ENCODE results near the gene UMAD1. TPM values are rescaled to one million over a fixed set of nuclear protein-coding genes. Genes with fewer than 3 reads are reported as not detected.

The UMAD1 gene
- total RNA-seq, 1 donor from 2014 or later, result 18.0 TPM

DNA sequence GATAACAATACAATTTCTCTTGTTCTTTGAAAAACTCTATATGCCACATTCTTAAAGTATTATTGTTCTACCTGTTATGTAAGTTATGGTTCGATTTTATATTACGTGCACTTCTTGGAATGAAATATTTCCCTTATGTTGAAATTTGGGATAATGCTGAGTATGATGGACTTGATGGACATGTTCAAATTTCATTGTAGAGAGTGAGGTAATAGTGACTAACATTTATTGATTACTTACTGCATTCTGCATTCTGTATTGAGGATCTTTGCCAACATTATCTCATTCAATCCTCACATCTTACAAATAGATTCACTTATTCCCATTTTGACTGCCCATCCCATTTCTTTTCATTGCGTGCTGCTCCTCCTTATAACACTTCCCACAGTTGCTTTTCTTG lies 208.3 kb downstream of the UMAD1 start:
- Histone ChIP-seq H3K4me1 (no peaks in the 10 kb centered on the region), H3K9me3 (no peaks in the 10 kb centered on the region), H3K27me3 (no peaks in the 10 kb centered on the region), H3K4me3 (no peak overlapping the region), H3K36me3 (no peaks in the 10 kb centered on the region), H3K27ac (no peak overlapping the region)
- no peak for DNase-seq
- intact Hi-C loops (cut with DNase I), result no loop called here
- TF ChIP-seq CTCF (IDR thresholded peaks at IDR 0.05), result no peak
- ATAC-seq, result no peak

DNA sequence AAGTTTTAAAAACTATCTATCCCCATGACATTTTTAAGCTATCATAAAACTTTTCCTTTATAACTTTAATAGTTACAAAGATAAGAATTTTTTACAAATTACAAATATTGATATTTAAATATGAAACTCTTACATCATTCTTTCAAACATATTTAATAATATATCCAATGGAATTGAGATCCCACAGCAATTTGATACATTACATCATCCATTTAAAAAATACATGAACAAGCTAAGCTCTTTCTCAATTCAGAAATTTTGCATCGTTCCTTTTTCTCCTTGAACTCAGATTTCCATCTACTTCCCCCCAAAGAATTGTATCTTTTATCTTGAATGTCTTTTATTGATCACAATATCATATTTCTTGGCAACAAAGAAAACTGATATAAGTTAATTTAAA lies 209.6 kb downstream of the UMAD1 start:
- Histone ChIP-seq H3K36me3 (no peaks in the 10 kb centered on the region), H3K27me3 (no peaks in the 10 kb centered on the region), H3K4me1 (no peaks in the 10 kb centered on the region), H3K9me3 (peaks cover 2% of the 10 kb centered on the region), H3K4me3 (no peak overlapping the region), H3K27ac (no peak overlapping the region)
- ATAC-seq (no peak), DNase-seq (no peak)
- TF ChIP-seq CTCF (IDR thresholded peaks at IDR 0.05), result no peak
- intact Hi-C loops (cut with DNase I), result no loop called here

GRCh38 chr7:7851381-7851780 lies 210.8 kb downstream of the UMAD1 start:
- Histone ChIP-seq H3K36me3 (no peaks in the 10 kb centered on the region), H3K9me3 (peaks cover 5% of the 10 kb centered on the region), H3K4me3 (no peak overlapping the region), H3K4me1 (no peaks in the 10 kb centered on the region), H3K27me3 (no peaks in the 10 kb centered on the region), H3K27ac (no peak overlapping the region)
- TF ChIP-seq CTCF (IDR thresholded peaks at IDR 0.05), result no peak
- DNase-seq (no peak), ATAC-seq (peak; percentile 54)
- intact Hi-C loops (cut with DNase I), result no loop called here

GRCh38 chr7:7851991-7852390 lies 211.4 kb downstream of the UMAD1 start:
- H3K36me3 ChIP-seq, result no peaks in the 10 kb centered on the region
- peaks cover 5% of the 10 kb centered on the region for H3K9me3 ChIP-seq
- H3K27me3 ChIP-seq, result no peaks in the 10 kb centered on the region
- no peaks in the 10 kb centered on the region for H3K4me1 ChIP-seq
- TF ChIP-seq CTCF (IDR thresholded peaks at IDR 0.05), result no peak
- ATAC-seq, result no peak
- DNase-seq, result no peak
- no peak overlapping the region for H3K27ac ChIP-seq
- no peak overlapping the region for H3K4me3 ChIP-seq
- intact Hi-C loops (cut with DNase I), result no loop called here

DNA sequence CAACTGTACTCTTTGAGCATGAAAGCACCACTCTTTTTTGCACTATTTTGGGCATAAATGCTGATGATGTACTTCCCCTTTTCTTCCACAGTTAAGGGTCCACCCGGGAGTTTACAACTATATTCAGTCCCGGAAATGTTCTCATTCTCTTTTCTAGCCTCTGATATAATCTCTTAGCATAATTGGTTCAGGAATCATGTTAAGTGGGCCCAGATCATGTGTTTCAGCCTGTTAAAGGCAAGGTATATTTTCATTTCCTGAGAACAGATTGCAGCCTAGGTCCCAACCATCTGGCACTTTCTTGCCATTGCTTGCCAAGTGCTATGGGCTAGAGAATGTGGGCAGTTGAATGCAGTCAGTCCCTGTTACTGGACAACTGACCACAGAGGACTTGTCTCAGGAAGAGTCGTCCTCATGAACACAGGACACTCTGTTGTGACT lies 216.6 kb downstream of the UMAD1 start:
- H3K27ac ChIP-seq, result no peak overlapping the region
- H3K36me3 ChIP-seq, result no peaks in the 10 kb centered on the region
- H3K4me1 ChIP-seq, result no peaks in the 10 kb centered on the region
- intact Hi-C loops (cut with DNase I), result no loop called here
- ATAC-seq (no peak), DNase-seq (no peak)
- H3K9me3 ChIP-seq, result peaks cover 5% of the 10 kb centered on the region
- TF ChIP-seq CTCF (IDR thresholded peaks at IDR 0.05), result no peak
- H3K27me3 ChIP-seq, result no peaks in the 10 kb centered on the region
- H3K4me3 ChIP-seq, result no peak overlapping the region

DNA sequence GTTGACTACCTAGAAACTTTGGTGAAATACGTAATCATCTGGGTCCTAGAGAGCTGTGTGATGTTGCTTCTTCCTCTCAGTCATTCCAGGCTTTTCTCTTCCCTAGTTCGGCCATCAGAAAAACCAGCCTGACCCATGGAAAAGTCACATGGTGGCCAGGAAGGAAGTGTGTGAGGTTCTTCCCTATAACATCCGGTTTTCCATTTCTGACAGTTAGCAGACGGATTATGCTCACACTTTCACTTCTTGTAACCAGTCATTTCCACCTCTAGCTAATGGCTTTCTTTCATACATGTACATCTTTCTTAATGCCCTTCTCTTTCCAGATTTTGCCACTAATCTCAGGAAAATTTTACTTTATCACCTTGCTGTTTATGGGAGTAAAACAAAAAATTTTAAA lies 218.0 kb downstream of the UMAD1 start:
- no peaks in the 10 kb centered on the region for H3K36me3 ChIP-seq
- peaks cover 5% of the 10 kb centered on the region for H3K9me3 ChIP-seq
- H3K27me3 ChIP-seq, result no peaks in the 10 kb centered on the region
- TF ChIP-seq CTCF (IDR thresholded peaks at IDR 0.05), result no peak
- ATAC-seq, result no peak
- no peak for DNase-seq
- H3K27ac ChIP-seq, result no peak overlapping the region
- H3K4me1 ChIP-seq, result no peaks in the 10 kb centered on the region
- H3K4me3 ChIP-seq, result no peak overlapping the region
- intact Hi-C loops (cut with DNase I), result no loop called here

All from upper lobe of right lung (tissue), 1 donor.